Activated CD4-positive, CD25-positive, alpha-beta regulatory T cell (primary cell): ENCODE measurements around the gene RAP2B.
A peak's percentile ranks its signal among the peaks of the same experiment; 100 is the strongest.

Source experiments
- DNase-seq, 4 experiments: peaks; one replicate each; lab custom pipeline; 2025; lab: John Stamatoyannopoulos, UW

Gene RAP2B

DNA sequence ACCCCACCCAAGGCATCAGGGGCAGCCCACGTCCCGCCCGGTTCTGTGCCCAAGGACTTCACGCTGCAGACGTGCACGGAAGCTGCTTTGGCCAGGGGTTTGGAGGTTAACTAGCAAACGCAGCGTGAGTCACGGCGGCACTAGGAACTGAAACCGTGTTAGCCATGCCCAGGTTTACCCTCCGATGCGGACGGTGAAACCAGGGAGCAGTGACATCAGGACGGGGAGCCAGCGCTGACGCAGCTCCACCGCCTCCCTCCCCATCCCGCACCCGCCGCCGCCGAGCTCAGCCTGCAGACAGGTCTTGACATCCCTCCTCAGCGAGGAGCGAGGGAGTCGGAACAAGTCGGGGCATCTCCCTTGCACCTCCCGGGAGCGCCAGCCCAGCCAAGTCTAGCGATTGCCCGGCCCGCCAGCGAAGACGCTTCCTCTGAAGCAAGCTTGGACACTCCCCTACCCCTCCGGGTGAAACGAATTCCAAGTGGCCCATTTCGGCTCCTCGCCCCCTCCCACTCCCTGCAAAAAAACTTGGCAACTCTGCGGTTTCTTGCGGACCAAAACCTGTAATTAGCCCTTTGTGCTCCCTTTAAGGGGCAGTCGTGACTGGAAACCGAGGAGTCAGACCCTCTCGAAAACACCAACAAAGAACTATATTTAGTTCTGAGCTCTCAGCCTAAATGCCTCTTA lies 1.4 kb upstream of the RAP2B start:
- peak; percentile 34 to 49 (median 38) for DNase-seq

GRCh38 chr3:153161138-153161713 lies 800 bp upstream of the RAP2B start:
- DNase-seq, result peak; percentile 54 to 78 (median 74)

- DNase-seq, result peak; percentile 12 to 39 (median 20)
Measured at GRCh38 chr3:153162513-153163392, 727 bp downstream of the RAP2B start.

DNA sequence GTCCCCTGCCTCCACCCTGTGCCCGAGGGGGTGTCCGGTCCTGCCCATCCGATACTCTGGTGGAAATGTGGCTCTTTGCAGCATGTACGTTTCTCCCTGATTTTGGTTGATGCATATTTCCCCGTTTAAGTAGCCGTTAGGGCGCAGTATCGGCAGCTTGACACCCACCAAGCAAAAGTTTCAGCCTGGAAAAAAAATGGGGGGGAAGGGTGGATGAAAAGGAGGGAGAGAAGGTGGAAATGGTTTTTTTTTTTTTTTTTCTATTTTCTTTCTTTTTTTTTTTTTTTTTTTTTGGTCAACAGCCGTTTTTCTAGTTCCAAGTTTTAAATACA lies 1.3 kb downstream of the RAP2B start:
- DNase-seq, result no peak

DNA sequence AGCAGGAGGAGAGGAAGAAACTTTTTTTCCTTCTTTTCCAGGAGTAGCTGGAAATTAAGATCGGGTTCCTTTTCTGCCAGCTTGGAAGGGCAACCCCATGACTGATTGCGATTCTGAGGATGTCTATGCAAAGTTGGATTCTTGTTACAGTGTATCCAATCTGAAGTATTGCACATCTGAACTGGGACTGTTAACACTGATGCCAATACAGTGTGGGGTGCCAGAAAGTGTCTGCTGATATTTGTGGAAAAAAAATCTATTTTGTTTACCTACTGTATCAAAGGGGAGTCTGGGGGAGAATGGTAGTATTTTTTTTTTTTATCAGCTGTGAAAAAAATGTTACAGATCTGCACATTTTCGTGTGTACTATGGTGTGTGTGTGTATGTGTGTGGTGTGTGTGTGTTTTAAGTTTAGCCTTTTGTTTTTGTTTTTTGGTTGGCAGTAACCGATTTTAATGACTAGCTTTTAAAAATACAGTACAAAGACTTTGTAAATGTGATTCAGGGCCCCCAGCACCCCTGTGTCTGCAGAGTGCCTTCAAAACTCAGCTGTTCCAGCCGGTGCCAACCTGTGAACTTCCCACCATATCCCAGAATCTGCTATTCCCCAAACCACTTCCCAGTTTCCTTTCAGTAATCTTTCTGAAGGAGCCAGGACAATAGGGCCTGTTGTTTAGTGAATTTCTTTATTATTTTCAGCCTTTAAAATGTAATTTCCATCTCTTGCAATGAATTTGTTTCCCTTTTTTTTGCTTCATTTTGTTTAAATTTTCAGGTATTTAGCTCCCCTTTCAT lies 1.9 kb downstream of the RAP2B start:
- DNase-seq, result no peak

GRCh38 chr3:153165261-153165681 lies 3.2 kb downstream of the RAP2B start:
- DNase-seq, result no peak

DNA sequence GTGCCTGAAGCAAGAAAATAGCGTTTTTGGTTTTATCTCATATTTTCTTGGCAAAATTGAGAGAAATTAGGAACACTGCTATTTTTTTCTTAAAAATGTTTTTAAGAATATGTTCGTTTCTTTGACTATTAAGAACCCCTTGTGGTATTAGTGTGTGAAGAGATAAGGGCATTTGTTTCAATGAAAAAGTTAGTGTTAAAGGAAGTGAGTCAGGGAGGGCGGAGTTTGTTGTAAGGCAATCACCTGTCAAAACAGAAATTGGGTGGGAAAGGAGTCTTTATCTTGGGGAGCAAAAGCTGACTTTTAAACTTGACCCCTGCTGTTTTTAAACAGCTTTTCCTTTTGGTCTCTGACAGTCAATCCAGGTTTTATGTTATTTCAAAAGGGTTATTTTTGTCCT lies 4.2 kb downstream of the RAP2B start:
- DNase-seq, result peak in 1 of 4 experiments; percentile 8

DNA sequence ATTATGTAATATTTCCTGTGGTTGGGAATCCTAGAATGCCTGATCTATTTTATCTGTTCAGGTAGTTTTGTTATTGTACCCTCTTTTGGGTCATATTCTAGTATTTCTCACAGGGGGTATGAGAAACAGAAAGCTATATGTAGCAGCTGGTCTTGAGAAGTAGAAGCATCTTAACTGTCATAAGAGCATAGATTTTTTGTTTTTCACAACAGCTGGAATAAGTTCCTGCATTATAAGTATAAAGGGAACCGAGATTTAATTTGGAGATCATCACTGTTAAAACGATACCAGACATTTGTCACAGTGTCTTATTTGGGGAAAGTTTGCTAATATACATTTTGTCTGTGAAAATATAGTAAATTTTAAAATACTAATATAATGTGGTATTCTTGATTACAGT lies 4.8 kb downstream of the RAP2B start:
- DNase-seq, result no peak

- DNase-seq, result no peak
Measured at GRCh38 chr3:153169793-153170383, 7.9 kb downstream of the RAP2B start.

DNA sequence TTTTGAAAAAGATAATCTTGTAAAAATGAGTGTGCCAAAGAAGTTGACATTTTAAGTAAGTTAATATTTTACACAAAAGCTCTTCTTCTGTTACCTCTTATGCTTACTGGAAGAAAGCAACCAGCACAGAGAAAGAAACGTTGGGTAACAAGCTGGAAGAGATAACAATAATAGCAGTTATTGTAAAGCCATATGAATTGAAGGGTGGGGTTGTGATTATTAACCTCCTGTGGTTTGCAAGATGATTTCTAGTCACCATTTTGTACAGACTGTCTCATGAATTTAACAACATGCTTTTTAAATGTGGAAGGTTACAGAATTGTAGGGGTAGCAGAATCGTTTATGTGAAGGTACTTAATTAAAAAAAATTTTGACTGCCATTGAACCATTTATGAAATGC lies 9.2 kb downstream of the RAP2B start:
- no peak for DNase-seq

DNA sequence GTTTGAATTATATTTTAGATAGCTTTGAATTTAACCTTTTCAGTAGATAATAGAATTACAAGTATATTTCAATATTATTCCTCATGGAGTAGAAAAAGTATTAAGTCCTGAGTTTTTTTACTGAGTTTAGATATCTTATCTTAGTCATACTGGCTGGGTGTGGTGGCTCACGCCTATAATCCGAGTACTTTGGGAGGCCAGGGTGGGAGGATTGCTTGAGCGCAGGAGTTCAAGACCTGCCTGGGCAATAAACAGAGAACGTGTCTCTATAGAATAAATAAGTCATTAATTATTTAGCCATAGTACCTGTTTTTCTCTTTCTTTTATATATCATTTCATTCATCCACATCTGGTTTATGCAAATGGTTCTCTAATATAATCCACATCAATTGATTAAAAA lies 9.9 kb downstream of the RAP2B start:
- no peak for DNase-seq

- DNase-seq, result no peak
Measured at GRCh38 chr3:153172796-153173757, 11.1 kb downstream of the RAP2B start.

DNA sequence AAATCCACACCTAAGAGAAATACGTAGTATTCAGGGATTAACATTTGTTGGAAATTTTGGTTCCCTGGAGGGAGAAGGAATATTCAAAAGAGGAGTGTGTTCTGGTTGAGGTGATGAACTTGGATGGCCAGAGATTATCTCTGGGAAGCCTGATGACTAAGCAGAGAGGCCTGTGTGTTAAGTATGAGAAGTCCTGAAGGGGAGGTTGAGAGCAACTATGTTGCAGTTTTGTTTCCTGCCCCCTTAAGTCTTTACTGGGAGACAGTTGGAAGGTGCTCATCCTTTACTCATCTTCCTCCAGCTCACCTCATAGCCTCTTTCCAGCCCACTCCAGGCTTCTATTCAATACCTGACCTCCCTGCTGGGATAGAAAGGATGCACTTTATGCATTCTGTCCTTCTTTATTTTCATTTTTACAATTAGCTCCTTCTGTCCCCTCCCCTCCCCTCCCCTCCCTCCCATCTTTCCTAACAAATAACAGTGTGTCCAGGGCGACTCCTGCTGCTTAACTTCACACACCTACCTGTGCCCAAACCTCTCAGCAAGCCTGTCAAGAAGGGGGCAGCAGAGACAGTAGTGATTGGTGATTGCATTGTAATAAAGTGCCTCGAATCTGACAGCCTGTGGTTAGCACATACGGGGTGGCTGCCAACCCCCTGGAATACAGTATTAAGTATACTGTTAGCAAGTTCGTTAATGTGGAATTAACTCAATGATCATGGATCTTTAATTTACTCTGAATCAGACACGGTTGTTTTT lies 11.9 kb downstream of the RAP2B start:
- no peak for DNase-seq

GRCh38 chr3:153176197-153176596 lies 14.2 kb downstream of the RAP2B start:
- DNase-seq, result no peak

DNA sequence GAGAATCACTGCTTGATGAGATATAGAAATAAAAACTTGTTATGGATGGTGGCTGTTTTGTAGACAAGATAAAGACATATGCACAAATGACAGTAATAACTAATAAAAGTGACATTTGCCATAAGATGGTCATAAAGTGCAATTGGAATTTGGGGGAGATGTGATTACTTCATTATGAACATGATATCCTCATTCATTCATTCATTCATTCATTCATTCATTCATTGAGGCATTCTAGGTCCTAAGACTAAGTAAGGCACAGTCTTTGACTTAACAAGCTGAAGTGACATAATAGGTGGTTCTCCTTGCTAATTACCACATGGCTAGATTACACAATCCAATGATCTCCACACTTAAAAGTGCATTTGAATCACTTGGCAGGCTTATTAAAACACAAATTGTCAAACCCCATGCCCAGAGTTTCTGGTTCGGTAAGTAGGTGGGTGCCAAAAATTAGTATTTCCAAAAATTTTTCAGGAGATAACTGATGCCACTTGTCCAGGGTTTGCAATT lies 18.9 kb downstream of the RAP2B start:
- no peak for DNase-seq

DNA sequence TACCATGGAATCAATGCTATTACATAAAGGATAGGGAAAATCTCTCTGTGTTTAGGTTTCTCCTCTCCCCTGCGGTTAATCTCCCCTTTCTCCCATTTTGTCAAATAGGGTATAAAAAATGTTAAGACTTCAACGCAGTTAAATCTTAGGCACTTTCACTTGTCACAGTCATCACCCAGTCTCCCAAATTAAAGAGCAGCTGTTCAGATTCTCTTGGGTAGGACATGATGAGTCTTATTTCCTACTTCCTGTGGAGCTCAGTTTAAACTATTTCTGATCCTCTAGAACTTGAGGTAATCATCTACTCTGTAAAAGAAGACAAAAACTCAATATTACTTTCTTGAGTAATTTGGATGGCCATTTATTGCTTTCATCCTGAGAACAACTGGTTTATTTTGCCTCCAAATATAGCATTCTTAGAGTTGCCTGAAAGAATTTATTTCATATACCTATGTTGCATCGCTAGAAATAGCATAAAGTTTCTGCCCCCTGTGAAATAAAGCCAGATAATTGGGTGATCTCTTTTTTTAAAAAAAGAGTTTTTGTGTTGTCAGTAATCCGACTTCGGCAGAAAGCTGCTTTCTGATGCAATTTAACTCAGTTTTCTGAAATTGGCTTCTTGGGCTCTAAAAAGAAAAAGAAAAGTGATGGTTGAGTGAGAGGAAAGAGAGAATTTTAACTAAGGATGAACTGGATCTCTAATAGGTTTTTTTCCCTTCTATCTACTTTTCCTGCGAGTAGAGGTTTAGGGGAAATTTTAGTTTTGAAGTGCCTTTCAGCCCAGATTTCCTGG lies 20.7 kb downstream of the RAP2B start:
- no peak for DNase-seq

DNA sequence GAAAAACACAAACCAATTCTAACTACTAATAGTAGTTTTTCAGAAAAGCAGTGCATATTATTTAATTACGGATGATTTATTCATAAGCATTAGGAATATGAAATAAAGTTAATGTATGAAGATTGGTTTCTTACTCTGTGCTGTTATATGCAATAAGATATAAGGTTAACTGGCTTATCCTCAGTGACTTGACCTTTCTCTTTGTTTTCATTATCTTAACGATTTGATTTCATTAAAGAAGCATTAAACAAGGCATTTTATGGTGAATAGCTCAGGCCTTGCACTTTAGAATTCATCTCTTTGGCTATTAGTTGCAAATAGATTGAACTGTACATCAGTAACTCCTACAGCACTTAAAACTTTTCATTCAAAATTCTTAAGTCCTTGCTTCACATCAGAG lies 28.9 kb downstream of the RAP2B start:
- no peak for DNase-seq

DNA sequence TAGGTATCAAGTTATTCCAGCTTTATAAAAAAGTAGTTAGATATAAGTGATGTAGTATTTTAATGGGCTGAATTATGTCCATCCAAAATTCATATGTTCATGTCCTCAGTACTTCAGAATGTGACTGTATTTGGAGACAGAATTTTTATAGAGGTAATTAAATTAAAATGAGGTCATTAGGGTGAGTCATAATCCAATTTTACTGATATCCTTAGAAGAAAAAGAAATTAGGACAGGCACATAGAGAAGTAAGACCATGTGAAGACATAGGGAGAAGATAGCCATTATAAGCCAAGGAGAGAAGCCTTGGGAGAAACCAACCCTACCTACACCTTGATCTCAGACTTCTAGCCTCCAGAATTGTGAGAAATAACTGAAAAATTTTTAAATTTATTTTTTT lies 30.3 kb downstream of the RAP2B start:
- DNase-seq, result no peak
